ENCODE data around the gene PPP6R3.

The PPP6R3 gene

GRCh38 chr11:68581901-68582300, 121.3 kb downstream of the PPP6R3 start:
- no peak overlapping the region for H3K4me3 ChIP-seq (ENCODE audit: low read length)
- no peak for TF ChIP-seq ZNF274 (IDR thresholded peaks at IDR 0.05; ENCODE audit: low read depth, low read length)

GRCh38 chr11:68582416-68583040, 122.0 kb downstream of the PPP6R3 start:
- no peak overlapping the region for H3K4me3 ChIP-seq (ENCODE audit: low read length)
- TF ChIP-seq ZNF274 (IDR thresholded peaks at IDR 0.05; ENCODE audit: low read depth, low read length): no peak

GRCh38 chr11:68583041-68583446, 122.5 kb downstream of the PPP6R3 start:
- H3K4me3 ChIP-seq (ENCODE audit: low read length): no peak overlapping the region
- no peak for TF ChIP-seq ZNF274 (IDR thresholded peaks at IDR 0.05; ENCODE audit: low read depth, low read length)

GRCh38 chr11:68584097-68584496, 123.5 kb downstream of the PPP6R3 start:
- no peak for TF ChIP-seq ZNF274 (IDR thresholded peaks at IDR 0.05; ENCODE audit: low read depth, low read length)
- no peak overlapping the region for H3K4me3 ChIP-seq (ENCODE audit: low read length)

- no peak overlapping the region for H3K4me3 ChIP-seq (ENCODE audit: low read length)
- TF ChIP-seq ZNF274 (IDR thresholded peaks at IDR 0.05; ENCODE audit: low read depth, low read length): no peak
These were observed 124.5 kb downstream of the PPP6R3 start for GRCh38 chr11:68584991-68585524.

GRCh38 chr11:68589547-68590216, 129.1 kb downstream of the PPP6R3 start:
- TF ChIP-seq ZNF274 (IDR thresholded peaks at IDR 0.05; ENCODE audit: low read depth, low read length): no peak
- H3K4me3 ChIP-seq (ENCODE audit: low read length): no peak overlapping the region

GRCh38 chr11:68591719-68592118, 131.2 kb downstream of the PPP6R3 start:
- no peak overlapping the region for H3K4me3 ChIP-seq (ENCODE audit: low read length)
- TF ChIP-seq ZNF274 (IDR thresholded peaks at IDR 0.05; ENCODE audit: low read depth, low read length): no peak

GRCh38 chr11:68593441-68593840, 132.9 kb downstream of the PPP6R3 start:
- no peak for TF ChIP-seq ZNF274 (IDR thresholded peaks at IDR 0.05; ENCODE audit: low read depth, low read length)

GRCh38 chr11:68594123-68594522, 133.6 kb downstream of the PPP6R3 start:
- TF ChIP-seq ZNF274 (IDR thresholded peaks at IDR 0.05; ENCODE audit: low read depth, low read length): no peak
- no peak overlapping the region for H3K4me3 ChIP-seq (ENCODE audit: low read length)

More at GRCh38 chr11:68593441-68593840, 132.9 kb downstream of the PPP6R3 start:
- no peak overlapping the region for H3K4me3 ChIP-seq (ENCODE audit: low read length)

GRCh38 chr11:68596231-68596630, 135.7 kb downstream of the PPP6R3 start:
- no peak overlapping the region for H3K4me3 ChIP-seq (ENCODE audit: low read length)
- no peak for TF ChIP-seq ZNF274 (IDR thresholded peaks at IDR 0.05; ENCODE audit: low read depth, low read length)

GRCh38 chr11:68598816-68599653, 138.5 kb downstream of the PPP6R3 start:
- H3K4me3 ChIP-seq (ENCODE audit: low read length): no peak overlapping the region
- TF ChIP-seq ZNF274 (IDR thresholded peaks at IDR 0.05; ENCODE audit: low read depth, low read length): no peak

- no peak for TF ChIP-seq ZNF274 (IDR thresholded peaks at IDR 0.05; ENCODE audit: low read depth, low read length)
- no peak overlapping the region for H3K4me3 ChIP-seq (ENCODE audit: low read length)
These were observed 140.6 kb downstream of the PPP6R3 start for GRCh38 chr11:68601147-68601546.

GRCh38 chr11:68609761-68610160, 149.2 kb downstream of the PPP6R3 start:
- TF ChIP-seq ZNF274 (IDR thresholded peaks at IDR 0.05; ENCODE audit: low read depth, low read length): no peak
- H3K4me3 ChIP-seq (ENCODE audit: low read length): no peak overlapping the region

GRCh38 chr11:68610452-68611116, 150.0 kb downstream of the PPP6R3 start:
- TF ChIP-seq ZNF274 (IDR thresholded peaks at IDR 0.05; ENCODE audit: low read depth, low read length): no peak
- no peak overlapping the region for H3K4me3 ChIP-seq (ENCODE audit: low read length)
